GM12801 (cell line): ENCODE results near the gene COG7.

Experiments used
- CTCF ChIP-seq: IDR thresholded peaks from one replicate; pipeline ENCODE4 v1.5.1; 2011; ENCODE audit warnings: control low read depth; ENCODE audit not compliant: insufficient read length; ENCODE audit errors: extremely low read depth

The COG7 gene

GRCh38 chr16:23469814-23470213 lies 16.8 kb upstream of the COG7 start:
- TF ChIP-seq CTCF = no peak

DNA sequence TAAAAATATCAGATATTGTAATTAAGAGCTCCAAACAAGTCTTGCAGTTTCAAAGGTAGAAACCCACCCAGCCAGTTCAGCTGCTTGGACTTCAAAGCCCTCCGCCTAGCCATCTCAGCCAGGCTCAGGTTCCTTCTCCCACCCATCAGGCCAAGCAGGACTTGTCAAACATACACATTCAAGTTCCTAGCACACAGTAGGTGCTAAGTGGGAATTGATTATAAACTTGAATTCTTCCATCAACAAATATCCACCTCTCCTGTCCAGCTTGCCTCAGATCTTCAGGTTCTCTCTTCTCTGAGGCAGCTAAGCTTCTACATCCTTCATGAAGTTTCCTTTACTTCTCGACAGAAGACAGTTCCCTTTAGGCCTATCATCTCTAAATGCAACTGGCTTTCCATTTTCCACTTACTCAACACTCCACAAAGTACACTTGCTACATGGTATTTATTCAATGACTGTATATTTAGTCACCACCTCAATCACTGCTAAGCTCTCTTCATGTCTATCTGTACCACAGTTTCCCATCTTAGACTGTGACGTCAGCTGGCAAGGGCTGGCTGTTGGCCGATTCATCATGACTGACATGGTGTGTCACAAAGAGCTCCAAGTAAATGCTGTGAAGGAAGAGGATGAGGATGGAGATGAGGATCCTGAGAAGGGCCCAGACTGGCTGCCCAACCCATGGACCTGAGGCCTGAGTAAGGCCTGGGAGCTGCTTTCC lies 13.3 kb upstream of the COG7 start:
- no peak for TF ChIP-seq CTCF

DNA sequence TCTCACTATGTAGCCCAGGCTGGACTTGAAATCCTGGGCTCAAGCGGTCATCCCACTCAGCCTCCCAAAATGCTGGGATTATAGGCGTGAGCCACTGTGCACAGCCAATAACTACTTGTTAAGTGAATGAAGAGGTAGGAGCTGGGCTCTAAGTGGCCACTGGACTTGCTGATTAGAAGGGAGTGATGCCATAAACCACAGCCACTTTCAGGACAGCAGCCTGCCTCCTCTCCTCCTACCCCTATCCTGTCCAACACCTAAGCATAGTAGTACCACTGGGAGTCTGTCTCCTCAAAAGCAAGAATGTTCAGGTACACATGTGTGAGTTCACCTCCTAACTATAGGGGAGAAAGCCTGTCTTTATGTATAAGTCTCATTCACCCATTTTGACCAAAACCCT lies 12.2 kb upstream of the COG7 start:
- no peak for TF ChIP-seq CTCF

- TF ChIP-seq CTCF = no peak
Observed at GRCh38 chr16:23464196-23464595, 11.2 kb upstream of the COG7 start.

GRCh38 chr16:23453338-23454052 lies 506 bp upstream of the COG7 start:
- no peak for TF ChIP-seq CTCF

DNA sequence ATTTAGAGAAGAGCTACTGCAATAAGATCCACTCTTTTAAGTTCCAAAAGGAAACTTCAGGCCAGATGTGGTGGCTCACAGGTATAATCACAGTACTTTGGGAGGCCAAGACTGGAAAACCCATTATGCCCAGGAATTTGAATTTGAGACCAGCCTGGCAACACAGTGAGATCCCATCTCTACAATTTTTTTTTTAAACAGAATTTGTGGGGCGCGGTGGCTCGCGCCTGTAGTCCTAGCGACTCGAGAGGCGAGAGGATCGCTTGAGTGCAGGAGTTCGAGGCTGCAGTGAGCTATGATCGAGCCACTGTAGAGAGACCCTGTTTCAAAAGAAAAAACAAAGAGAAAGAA lies 793 bp downstream of the COG7 start:
- no peak for TF ChIP-seq CTCF

GRCh38 chr16:23448392-23448791 lies 4.6 kb downstream of the COG7 start:
- no peak for TF ChIP-seq CTCF
